Heart left ventricle (tissue), 16 donors: ENCODE data around the gene NCK2. TPM values are rescaled to one million over a fixed set of nuclear protein-coding genes. Genes with fewer than 3 reads are reported as not detected.

Experiments used
- ATAC-seq, 4 donors: fragments of 200-7000 bp; cut with Tn5 transposase; one replicate each; pipeline ENCODE4 v1.9.1; 2020 to 2022; ENCODE audit warnings: moderate library complexity in 4 of 4, mild to moderate bottlenecking in 3 of 4, moderate number of reproducible peaks in 1 of 4
- DNase-seq, 5 donors: peaks; one replicate each; pipeline ENCODE4 v3.0.0-alpha.2; 2020
- H3K27ac ChIP-seq, 12 donors: fragments of 200-600 bp; sonication (generic) in 4 of 12; one replicate each; pipeline versions ENCODE4 v1.5.0 to v1.8.0; 2016 to 2022; ENCODE audit warnings: mild to moderate bottlenecking in 2 of 12
- H3K27me3 ChIP-seq, 9 donors: fragments of 200-600 bp; sonication (generic) in 2 of 9; one replicate each; pipeline versions ENCODE4 v1.5.1 to v1.8.0; 2016 to 2022; ENCODE audit warnings: mild to moderate bottlenecking in 3 of 9
- H3K36me3 ChIP-seq, 9 donors: fragments of 200-600 bp; sonication (generic) in 2 of 9; one replicate each; pipeline versions ENCODE4 v1.5.0 to v1.8.0; 2018 to 2022; ENCODE audit warnings: mild to moderate bottlenecking in 2 of 9
- H3K4me1 ChIP-seq, 12 donors: fragments of 200-600 bp; sonication (generic) in 4 of 12; one replicate each; pipeline versions ENCODE4 v1.5.0 to v1.8.0; 2016 to 2022; ENCODE audit warnings: mild to moderate bottlenecking in 3 of 12
- H3K4me3 ChIP-seq, 12 donors: fragments of 200-600 bp; sonication (generic) in 4 of 12; one replicate each; pipeline versions ENCODE4 v1.5.0 to v1.8.0; 2017 to 2022; ENCODE audit warnings: mild to moderate bottlenecking in 9 of 12, moderate library complexity in 4 of 12
- H3K9me3 ChIP-seq, 12 donors: fragments of 200-600 bp; sonication (generic) in 4 of 12; one replicate each; pipeline versions ENCODE4 v1.5.0 to v1.8.0; 2016 to 2022; ENCODE audit warnings: mild to moderate bottlenecking in 1 of 12
- CTCF ChIP-seq, 12 donors: fragments of 200-600 bp; sonication (generic) in 4 of 12; IDR thresholded peaks; one replicate each; pipeline versions ENCODE4 v1.5.0 to v1.8.0; 2018 to 2022; ENCODE audit warnings: antibody characterized with exemption in 12 of 12, mild to moderate bottlenecking in 5 of 12
- POLR2A ChIP-seq, 2 donors: fragments of 450-650 bp; IDR thresholded peaks; one replicate each; pipeline ENCODE4 v1.6.1; 2017; ENCODE audit warnings: antibody characterized with exemption in 2 of 2, mild to moderate bottlenecking in 2 of 2, moderate library complexity in 2 of 2
- WGBS, 4 donors: extraction: QIAGEN DNeasy Blood & Tissue Kit in 2 of 4; methylation state at CpG; one replicate each; pipeline versions ENCODE4 v1.1.5 to v1.1.7; 2013 to 2018; 5-methylcytosine and 5-hydroxymethylcytosine counted together
- intact Hi-C, 10 donors: fragments of 100-400 bp; cut with DNase I; formaldehyde crosslinking; loops; one replicate each; pipeline versions ENCODE4 v1.11.1 to v1.14.2; 2022
- long read RNA-seq, 3 donors: library from polyadenylated mRNA; unstranded; transcript quantifications; one replicate each; pipeline ENCODE4 v2.0.0, GENCODE V29; 2020 to 2021
- polyA plus RNA-seq, 2 donors: library from polyadenylated mRNA; stranded (reverse); fragments of 200-250 nt; gene quantifications; one replicate each; pipeline ENCODE4 v1.2.3, GENCODE V29; 2013
- total RNA-seq, 9 donors: library from RNA; depleted of rRNA in 2 of 9; stranded (reverse); fragments of >200 nt in 2 of 9; fragmentation: NEBNext Ultra II Directional in 3 of 9; extraction: Animal tissue kit (Norgen Biotek cat#: 25700) in 3 of 9; gene quantifications; one replicate each; pipeline versions ENCODE4 v1.1.0 to v1.2.4, GENCODE V29; 2016 to 2023
- donor health status: ischemic (EF 13 %, LVEDD 7.1; RV severe dilation, severe dysfunction).
- donor health status: healthy with polysubstance abuse.
- donor health status: DM: no; HTN: yes; CAD: no.
- donor health status: DM: no; HTN: no; CAD: no.
- donor health status: ischemic (EF 25% LVEDD 6.9; RV normal size, moderate dysfunction).
- donor health status: ischemic (EF 25% LVEDD 5.7; RV mildly dilated, moderate dysfunction).
- donor health status: healthy.
- donor health status: DM: yes; HTN: yes; CAD: no.
- donor health status: ischemic (EF 35%, LVEDD 5.7; RV mildly dilated, moderate dysfunction).
- donor health status: nonischemic (EF 11% LVEDD 7.7; RV severe dilation, severe dysfunction).
- donor health status: DM: yes; HTN: yes; CAD: no.
- donor health status: PGD.
- donor health status: ischemic (EF 29% LVEDD 5.4; RV normal size, mild dysfunction).
- donor health status: nonischemic (EF 23%, LVEDD 6.1; RV moderate dilation, normal function).

The NCK2 gene
- total RNA-seq, result 10 to 100 TPM; 28.4 to 54.2 (median 35.0) TPM
- 10 to 100 TPM; 22.6 to 23.9 TPM for polyA plus RNA-seq
- long read RNA-seq, donor 1, transcript NCK2-205 (4 exons, 1,795 nt), result minor isoform, 11 of 121 reads
- long read RNA-seq, donor 1, transcript NCK2-201 (5 exons, 2,683 nt), result major isoform, 71 of 121 reads
- long read RNA-seq, donor 1, partial matches to known transcripts, result 28 of 121 reads
- long read RNA-seq, donor 1, other reads (novel, unspliced or antisense), result 11 of 121 reads
- long read RNA-seq, donor 2, transcript NCK2-201 (5 exons, 2,683 nt), result major isoform, 5 of 27 reads
- long read RNA-seq, donor 2, partial matches to known transcripts, result 21 of 27 reads
- long read RNA-seq, donor 2, other reads (novel, unspliced or antisense), result 0 of 27 reads
- long read RNA-seq, donor 3, transcript NCK2-201 (5 exons, 2,683 nt), result major isoform, 133 of 186 reads
- long read RNA-seq, donor 3, transcript NCK2-205 (4 exons, 1,795 nt), result minor isoform, 15 of 186 reads
- long read RNA-seq, donor 3, partial matches to known transcripts, result 11 of 186 reads
- long read RNA-seq, donor 3, other reads (novel, unspliced or antisense), result 27 of 186 reads

GRCh38 chr2:105744909-105745853 is at the start of gene NCK2:
Gene NCK2 (plus strand): TSS chr2:105744912. CDS start chr2:105855064, 110,152 bp downstream.
- Histone ChIP-seq H3K9me3 (no peaks in the 10 kb centered on the region), H3K27ac (peak within 1 kb of the TSS; percentile 83 to 95 (median 93)), H3K4me3 (peak within 1 kb of the TSS; percentile 64 to 98 (median 92)), H3K4me1 (peaks cover 6 to 56% (median 42%) of the 10 kb centered on the region in 12 donors), H3K36me3 (no peaks in the 10 kb centered on the region), H3K27me3 (no peaks in the 10 kb centered on the region)
- intact Hi-C loops, result loop anchor here in 9 of 10 donors (2.0 to 10.0 kb wide), 14 partner anchors 42 to 340 kb away; a partner anchor contains a TSS
- TF ChIP-seq POLR2A (IDR thresholded peaks at IDR 0.05) (peak in 1 of 2 donors; percentile 26), CTCF (IDR thresholded peaks at IDR 0.05) (peak in 2 of 12 donors; percentile 7 to 21)
- peak; percentile 26 to 72 (median 38) for DNase-seq
- peak in 3 of 4 donors; percentile 31 to 56 (median 49) for ATAC-seq
- WGBS, 4 donors, result 0 to 1% (median 1%) methylated on average over 44 to 119 of the region's 119 CpGs

- peaks cover 0 to 27% (median 8%) of the 10 kb centered on the region in 12 donors for H3K4me1 ChIP-seq
- no peak overlapping the region for H3K4me3 ChIP-seq
- WGBS, 4 donors, result 29 to 42% (median 39%) methylated on average over 10 of the region's 10 CpGs
- intact Hi-C loops, result no loop called here
- ATAC-seq, result peak; percentile 87 to 96 (median 94)
- H3K36me3 ChIP-seq, result no peaks in the 10 kb centered on the region
- no peaks in the 10 kb centered on the region for H3K9me3 ChIP-seq
- H3K27me3 ChIP-seq, result no peaks in the 10 kb centered on the region
- TF ChIP-seq POLR2A (IDR thresholded peaks at IDR 0.05) (no peak), CTCF (IDR thresholded peaks at IDR 0.05) (no peak)
- peak overlapping the region in 5 of 12 donors; percentile 3 to 51 (median 36) for H3K27ac ChIP-seq
- peak; percentile 63 to 78 (median 66) for DNase-seq
Measured at GRCh38 chr2:105697781-105698449, 46.8 kb upstream of the NCK2 start.

- DNase-seq (no peak), ATAC-seq (no peak)
- Histone ChIP-seq H3K4me1 (peaks cover 0 to 27% (median 8%) of the 10 kb centered on the region in 12 donors), H3K36me3 (no peaks in the 10 kb centered on the region), H3K27me3 (no peaks in the 10 kb centered on the region), H3K27ac (no peak overlapping the region), H3K4me3 (no peak overlapping the region), H3K9me3 (no peaks in the 10 kb centered on the region)
- WGBS, 4 donors, result 82 to 95% (median 89%) methylated on average over 2 of the region's 2 CpGs
- intact Hi-C loops, result no loop called here
- no peak for TF ChIP-seq POLR2A (IDR thresholded peaks at IDR 0.05)
Measured at GRCh38 chr2:105698820-105699219, 45.9 kb upstream of the NCK2 start.

- Histone ChIP-seq H3K4me1 (peaks cover 0 to 27% (median 8%) of the 10 kb centered on the region in 12 donors), H3K27ac (peak overlapping the region in 2 of 12 donors; percentile 5 to 44), H3K4me3 (no peak overlapping the region), H3K9me3 (peaks cover 0 to 11% (median 0%) of the 10 kb centered on the region in 12 donors), H3K36me3 (no peaks in the 10 kb centered on the region), H3K27me3 (no peaks in the 10 kb centered on the region)
- 52 to 60% (median 53%) methylated on average over 3 of the region's 3 CpGs for WGBS, 4 donors
- intact Hi-C loops, result no loop called here
- TF ChIP-seq POLR2A (IDR thresholded peaks at IDR 0.05), result no peak
- ATAC-seq (peak; percentile 35 to 70 (median 42)), DNase-seq (no peak)
Measured at GRCh38 chr2:105701042-105701441, 43.7 kb upstream of the NCK2 start.
